ENCODE data around the gene SOCS6.
"Not testable (repeated sequence)": the region's sequence is repeated elsewhere in the genome, so short reads cannot be mapped to it uniquely, and the experiment has no call there.

Gene SOCS6

DNA sequence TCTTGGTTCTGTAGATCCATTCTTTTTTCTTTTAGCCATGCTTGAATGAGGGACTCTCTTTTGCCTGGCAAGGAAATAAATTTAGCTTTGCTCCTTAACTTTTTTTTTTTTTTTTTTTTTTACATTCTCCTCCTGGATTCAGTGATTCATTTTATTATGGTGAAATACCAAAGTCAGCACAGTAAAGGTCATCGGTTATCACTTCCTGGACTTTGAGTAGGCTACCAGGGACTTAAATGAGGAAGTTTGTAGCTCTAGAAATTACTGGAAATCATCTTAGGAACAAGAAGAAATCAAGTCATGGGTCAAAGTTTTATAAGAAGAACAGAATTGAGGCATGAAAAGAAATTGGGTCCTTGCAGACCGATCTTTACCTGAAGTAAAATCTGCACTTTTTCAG lies 75.0 kb downstream of the SOCS6 start:
- peak; percentile 50 for DNase-seq

GRCh38 chr18:70365361-70365760 lies 76.5 kb downstream of the SOCS6 start:
- no peak for DNase-seq

- peak; percentile 77 for DNase-seq
Measured at GRCh38 chr18:70366174-70366573, 77.3 kb downstream of the SOCS6 start.

GRCh38 chr18:70366670-70367069 lies 77.8 kb downstream of the SOCS6 start:
- no peak for DNase-seq

GRCh38 chr18:70367344-70367743 lies 78.5 kb downstream of the SOCS6 start:
- DNase-seq = not testable (repeated sequence)

GRCh38 chr18:70368903-70369302 lies 80.1 kb downstream of the SOCS6 start:
- peak; percentile 36 for DNase-seq

- no peak for DNase-seq
Measured at GRCh38 chr18:70370762-70371733, 82.2 kb downstream of the SOCS6 start.

- no peak for DNase-seq
Measured at GRCh38 chr18:70371908-70372307, 83.1 kb downstream of the SOCS6 start.

DNA sequence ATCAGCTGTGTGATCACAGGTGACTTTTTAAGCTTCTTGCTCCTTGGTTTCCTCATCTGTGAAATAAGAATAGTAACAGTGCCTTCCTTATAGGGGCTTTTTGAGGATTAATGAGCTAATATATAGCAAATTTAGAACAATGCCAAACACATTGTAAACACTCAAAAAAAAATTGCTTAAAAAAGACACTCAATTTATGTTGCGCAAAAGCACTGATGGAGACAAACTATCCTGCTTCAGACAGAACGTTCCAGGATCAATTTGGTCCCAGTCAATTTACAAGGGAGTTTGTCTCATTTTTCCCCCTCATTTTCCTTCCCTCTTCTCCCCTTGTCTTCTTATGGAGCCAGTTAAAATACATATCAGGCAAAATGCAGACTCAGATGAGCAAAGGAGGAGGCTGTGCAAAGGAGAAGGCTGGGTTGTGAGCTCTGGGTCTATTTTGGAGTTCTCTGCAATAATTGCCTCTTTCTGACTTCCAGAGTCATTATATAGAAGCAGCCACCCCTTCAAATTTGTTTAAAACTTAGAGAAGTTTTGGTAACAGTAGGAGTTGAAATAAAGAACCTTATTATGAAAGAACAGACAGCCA lies 83.7 kb downstream of the SOCS6 start:
- DNase-seq = no peak

GRCh38 chr18:70373042-70373519 lies 84.2 kb downstream of the SOCS6 start:
- DNase-seq = peak; percentile 91

- DNase-seq = peak; percentile 41
Measured at GRCh38 chr18:70374154-70374553, 85.3 kb downstream of the SOCS6 start.

DNA sequence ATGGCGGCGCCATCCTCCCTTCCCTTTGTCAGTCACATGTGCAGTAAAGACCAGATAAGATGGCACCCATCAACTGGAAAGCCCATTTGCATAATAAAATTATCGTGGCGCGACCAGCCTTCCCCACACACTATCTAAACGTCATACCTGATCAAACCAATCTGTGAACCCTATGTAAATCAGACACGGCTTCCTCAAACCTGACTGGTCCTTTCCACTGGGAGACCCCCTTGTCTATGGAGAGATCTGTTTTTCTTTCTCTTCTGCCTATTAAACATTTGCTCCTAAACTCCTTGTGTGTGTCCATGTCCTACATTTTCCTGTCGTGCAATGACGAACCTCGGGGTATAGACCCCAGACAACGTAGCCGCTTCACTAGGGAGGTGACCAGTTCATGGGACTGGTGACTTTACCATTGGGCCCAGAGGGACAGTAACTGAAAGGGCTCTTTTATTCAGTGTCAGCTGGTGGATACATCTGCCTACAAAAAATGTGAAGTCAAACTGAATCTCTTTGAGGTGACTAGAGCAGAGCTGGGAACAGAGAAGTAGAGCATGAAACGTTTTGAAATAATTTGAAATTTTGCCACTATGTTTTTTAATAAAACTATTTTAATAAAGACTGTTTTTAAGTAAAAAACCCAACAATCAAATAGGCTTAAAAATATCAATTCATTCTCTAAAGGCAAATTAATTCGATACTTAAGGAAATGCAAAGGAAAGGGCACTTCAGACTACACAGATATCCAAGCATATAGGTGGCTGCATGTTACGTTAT lies 87.5 kb downstream of the SOCS6 start:
- no peak for DNase-seq

DNA sequence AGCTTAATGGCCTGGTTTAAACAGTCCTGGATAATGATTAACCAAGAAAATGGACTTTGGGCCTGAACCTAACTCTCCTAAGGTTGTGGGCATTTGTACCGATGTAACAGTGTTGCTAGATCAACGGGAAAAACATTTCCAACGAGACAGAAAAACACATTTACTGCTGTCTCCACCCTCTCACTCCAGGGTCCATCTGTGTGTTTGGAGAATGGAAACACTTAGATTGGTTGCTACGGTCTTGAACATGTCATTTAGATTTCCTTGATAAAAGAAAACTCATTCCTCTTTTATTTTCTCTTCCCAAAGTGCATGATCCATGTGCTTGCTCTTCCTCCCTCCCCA lies 88.0 kb downstream of the SOCS6 start:
- no peak for DNase-seq

DNA sequence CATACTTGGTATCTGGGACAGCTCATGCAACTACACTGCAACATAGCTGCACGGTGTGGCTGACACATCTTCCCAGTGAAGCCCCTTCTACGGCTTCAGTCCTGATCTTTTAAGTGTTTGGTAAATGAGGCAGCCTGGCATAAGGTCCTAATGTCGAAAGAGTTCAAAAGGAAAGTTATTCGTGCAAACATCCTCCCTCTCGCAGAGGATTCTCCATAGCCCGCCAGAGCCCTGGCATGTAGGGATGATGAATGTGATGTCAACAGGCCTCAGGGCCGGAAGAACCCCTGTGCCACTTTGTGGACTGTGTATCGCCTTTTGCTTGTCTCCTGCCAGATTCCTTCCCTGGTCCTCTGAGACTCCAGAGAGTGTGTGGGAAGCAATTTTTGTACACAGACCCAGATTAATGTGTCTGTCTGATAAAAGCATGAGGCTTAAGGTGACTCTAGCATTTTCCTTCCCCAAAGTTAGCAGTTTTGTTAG lies 88.5 kb downstream of the SOCS6 start:
- DNase-seq = peak; percentile 46

- no peak for DNase-seq
Measured at GRCh38 chr18:70377857-70378701, 89.2 kb downstream of the SOCS6 start.

Data from fibroblast of upper back skin (primary cell).